ENCODE data around the gene SPNS3. TPM values are rescaled to one million over a fixed set of nuclear protein-coding genes. Genes with fewer than 3 reads are reported as not detected.

The SPNS3 gene
- total and polyA plus RNA-seq, 9 of the 15 experiments (the other 6 are each of a cell fraction or from before 2014, with no cell fraction given): not detected

DNA sequence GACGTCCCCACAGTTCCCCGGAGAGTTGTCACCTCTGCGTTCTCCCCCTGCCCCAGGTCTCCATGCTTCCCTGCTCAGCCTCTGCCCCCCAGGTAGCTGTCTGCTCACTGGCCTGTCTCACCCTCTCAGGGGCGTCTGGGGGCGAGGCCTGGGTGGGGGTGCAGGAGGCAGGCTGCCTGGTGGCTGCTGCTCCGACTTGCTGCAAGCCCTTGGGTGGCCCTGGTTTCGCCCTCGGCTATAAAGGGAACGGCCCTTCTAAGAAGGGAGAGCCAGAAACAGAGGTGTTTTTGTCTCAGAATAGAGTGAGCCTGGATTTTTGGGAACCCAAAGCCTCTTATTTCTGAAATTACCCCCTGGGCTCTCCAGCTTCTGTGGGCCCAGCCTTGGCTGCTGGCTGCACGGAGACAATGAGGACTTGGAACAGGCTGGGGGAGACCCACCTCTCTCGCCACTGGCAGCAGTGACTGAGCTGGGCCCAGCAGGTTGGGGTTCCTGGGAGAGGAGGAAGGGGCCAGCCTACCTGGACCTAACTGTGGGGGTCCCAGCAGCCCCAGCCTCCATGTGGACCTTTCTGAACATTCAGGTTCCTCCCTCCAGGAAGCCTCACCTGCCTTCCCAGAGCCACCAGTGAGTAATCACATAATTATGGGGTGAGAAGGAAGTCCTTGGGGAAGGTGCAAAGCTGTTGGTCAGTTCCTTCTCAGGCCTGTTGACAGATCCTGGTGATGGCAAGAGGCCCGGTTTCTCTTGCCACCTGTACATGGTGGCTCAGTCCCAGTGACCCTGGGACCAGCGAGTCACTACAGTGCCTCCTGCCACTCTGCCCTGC lies 49.5 kb downstream of the SPNS3 start:
- TF ChIP-seq ESRRA (IDR thresholded peaks at IDR 0.05; ENCODE audit: borderline replicate concordance, low read depth): no peak
- TF ChIP-seq NRF1 (conservative IDR thresholded peaks at IDR 0.05 in 1 of 2, IDR thresholded peaks at IDR 0.05 in 1 of 2): no peak
- TF ChIP-seq FOS (IDR thresholded peaks at IDR 0.05; ENCODE audit: extremely low read depth, insufficient read length): no peak
- no peak for TF ChIP-seq CHD4 (IDR thresholded peaks at IDR 0.05; ENCODE audit: insufficient read depth, insufficient replicate concordance, low read depth, low read length, poor library complexity, severe bottlenecking)
- TF ChIP-seq GABPA (tag; conservative IDR thresholded peaks at IDR 0.05; ENCODE audit: low read depth): no peak
- TF ChIP-seq NFXL1 (CRISPR knock-in tag; IDR thresholded peaks at IDR 0.05): no peak
- TF ChIP-seq HDAC6 (IDR thresholded peaks at IDR 0.05; ENCODE audit: low read depth, low read length): no peak
- TF ChIP-seq, protein P1, sequence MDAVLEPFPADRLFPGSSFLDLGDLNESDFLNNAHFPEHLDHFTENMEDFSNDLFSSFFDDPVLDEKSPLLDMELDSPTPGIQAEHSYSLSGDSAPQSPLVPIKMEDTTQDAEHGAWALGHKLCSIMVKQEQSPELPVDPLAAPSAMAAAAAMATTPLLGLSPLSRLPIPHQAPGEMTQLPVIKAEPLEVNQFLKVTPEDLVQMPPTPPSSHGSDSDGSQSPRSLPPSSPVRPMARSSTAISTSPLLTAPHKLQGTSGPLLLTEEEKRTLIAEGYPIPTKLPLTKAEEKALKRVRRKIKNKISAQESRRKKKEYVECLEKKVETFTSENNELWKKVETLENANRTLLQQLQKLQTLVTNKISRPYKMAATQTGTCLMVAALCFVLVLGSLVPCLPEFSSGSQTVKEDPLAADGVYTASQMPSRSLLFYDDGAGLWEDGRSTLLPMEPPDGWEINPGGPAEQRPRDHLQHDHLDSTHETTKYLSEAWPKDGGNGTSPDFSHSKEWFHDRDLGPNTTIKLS (IDR thresholded peaks at IDR 0.05; ENCODE audit: borderline replicate concordance, low read depth): no peak

More for the DNA sequence above, 49.5 kb downstream of the SPNS3 start:
- H3K4me1 ChIP-seq (replicated peaks in 1 of 2; ENCODE audit: control insufficient read depth in 2 of 2, insufficient read depth in 2 of 2, low read length in 2 of 2): no peaks in the 10 kb centered on the region
- H3K9me3 ChIP-seq (replicated peaks; ENCODE audit: control insufficient read depth, insufficient read depth, low read depth, low read length): no peaks in the 10 kb centered on the region
- no peak overlapping the region for H3K4me3 ChIP-seq
- ChIA-PET CTCF (ENCODE audit: low intra/inter-chr PET ratio) (no interaction called here), POLR2A (interaction anchor here (1.4 kb wide), 1 partner anchor 47 kb away, joined by 4 read pairs; no protein-coding TSS in a partner anchor)
- no peak for DNase-seq (ENCODE audit: extremely low read depth in 1 of 4, low spot score in 3 of 4)
- no peaks in the 10 kb centered on the region for H3K79me2 ChIP-seq (ENCODE audit: control insufficient read depth, insufficient read depth, low read length)
- no peak overlapping the region for H3K4me2 ChIP-seq (ENCODE audit: insufficient read depth, low read length)
- no peak for FAIRE-seq
- H3K9ac ChIP-seq (ENCODE audit: insufficient read depth in 1 of 2, low read depth in 2 of 2, low read length in 2 of 2): no peak overlapping the region
- H3K27me3 ChIP-seq (ENCODE audit: control insufficient read depth in 2 of 2, insufficient read depth in 2 of 2, low read length in 2 of 2): peaks cover 3 to 34% of the 10 kb centered on the region in 2 experiments; a peak in 4 of 5 replicates
- 4% methylated on average over 7 of the region's 13 CpGs for WGBS (ENCODE audit: insufficient coverage, low coverage, missing lambda C conversion rate)
- in situ Hi-C loops (cut with MboI) (no loop called here), intact Hi-C loops (cut with micrococcal nuclease) (no loop called here)
- H3K9me1 ChIP-seq (ENCODE audit: control insufficient read depth, insufficient read depth, low read length): no peaks in the 10 kb centered on the region
- H4K20me1 ChIP-seq (replicated peaks; ENCODE audit: control insufficient read depth, insufficient read depth, low read length): no peaks in the 10 kb centered on the region
- H3K27ac ChIP-seq (ENCODE audit: extremely low read depth, low read depth, low read length): no peak overlapping the region
- ATAC-seq: no peak
- no TSS peak for BruUV-seq (replicated peaks)
- no peak overlapping the region for H2AFZ ChIP-seq (ENCODE audit: low read depth, low read length)
- no peaks in the 10 kb centered on the region for H3K36me3 ChIP-seq (ENCODE audit: control insufficient read depth, insufficient read depth, low read length)

Data from K562 (cell line).